ENCODE measurements around the gene CAMK2G.

CAMK2G gene

GRCh38 chr10:73878365-73878764 is 4.0 kb upstream of the CAMK2G start:
- H3K9ac ChIP-seq (ENCODE audit: low read length in 2 of 2): no peak overlapping the region
- no peaks in the 10 kb centered on the region for H3K27me3 ChIP-seq (ENCODE audit: control insufficient read depth in 1 of 2, insufficient read depth in 2 of 2, low read length in 2 of 2)
- no peak overlapping the region for H3K27ac ChIP-seq (ENCODE audit: low read length)
- H3K9me3 ChIP-seq (ENCODE audit: control insufficient read depth in 2 of 2, low read length in 2 of 2): no peaks in the 10 kb centered on the region
- peaks cover 15% of the 10 kb centered on the region for H3K4me1 ChIP-seq (ENCODE audit: control insufficient read depth, insufficient read depth, low read length)
- no peaks in the 10 kb centered on the region for H3K36me3 ChIP-seq (ENCODE audit: control insufficient read depth in 2 of 2, insufficient read depth in 2 of 2, low read length in 2 of 2)
- H3K4me3 ChIP-seq (ENCODE audit: low read length in 2 of 2): no peak overlapping the region

- peaks cover 22% of the 10 kb centered on the region for H3K4me1 ChIP-seq (ENCODE audit: control insufficient read depth, insufficient read depth, low read length)
- no peak overlapping the region for H3K4me3 ChIP-seq (ENCODE audit: low read length in 2 of 2)
- H3K36me3 ChIP-seq (ENCODE audit: control insufficient read depth in 2 of 2, insufficient read depth in 2 of 2, low read length in 2 of 2): peaks cover 0 to 3% of the 10 kb centered on the region in 2 donors
- no peaks in the 10 kb centered on the region for H3K27me3 ChIP-seq (ENCODE audit: control insufficient read depth in 1 of 2, insufficient read depth in 2 of 2, low read length in 2 of 2)
- no peaks in the 10 kb centered on the region for H3K9me3 ChIP-seq (ENCODE audit: control insufficient read depth in 2 of 2, low read length in 2 of 2)
- H3K9ac ChIP-seq (ENCODE audit: low read length in 2 of 2): no peak overlapping the region
- peak overlapping the region; percentile 31 for H3K27ac ChIP-seq (ENCODE audit: low read length)
Observed at GRCh38 chr10:73877533-73878160, 3.3 kb upstream of the CAMK2G start.

GRCh38 chr10:73876971-73877370 is 2.6 kb upstream of the CAMK2G start:
- Histone ChIP-seq H3K4me1 (ENCODE audit: control insufficient read depth, insufficient read depth, low read length) (peaks cover 29% of the 10 kb centered on the region), H3K27ac (ENCODE audit: low read length) (peak overlapping the region; percentile 31)

GRCh38 chr10:73876566-73876965 is 2.2 kb upstream of the CAMK2G start:
- Histone ChIP-seq H3K4me1 (ENCODE audit: control insufficient read depth, insufficient read depth, low read length) (peaks cover 33% of the 10 kb centered on the region), H3K9ac (ENCODE audit: low read length in 2 of 2) (no peak overlapping the region), H3K27me3 (ENCODE audit: control insufficient read depth in 1 of 2, insufficient read depth in 2 of 2, low read length in 2 of 2) (no peaks in the 10 kb centered on the region), H3K27ac (ENCODE audit: low read length) (peak overlapping the region; percentile 41), H3K4me3 (ENCODE audit: low read length in 2 of 2) (no peak overlapping the region), H3K36me3 (ENCODE audit: control insufficient read depth in 2 of 2, insufficient read depth in 2 of 2, low read length in 2 of 2) (peaks cover under 1 to 5% of the 10 kb centered on the region in 2 donors), H3K9me3 (ENCODE audit: control insufficient read depth in 2 of 2, low read length in 2 of 2) (no peaks in the 10 kb centered on the region)

More at GRCh38 chr10:73876971-73877370, 2.6 kb upstream of the CAMK2G start:
- Histone ChIP-seq H3K9ac (ENCODE audit: low read length in 2 of 2) (no peak overlapping the region), H3K4me3 (ENCODE audit: low read length in 2 of 2) (no peak overlapping the region), H3K9me3 (ENCODE audit: control insufficient read depth in 2 of 2, low read length in 2 of 2) (no peaks in the 10 kb centered on the region), H3K36me3 (ENCODE audit: control insufficient read depth in 2 of 2, insufficient read depth in 2 of 2, low read length in 2 of 2) (peaks cover 0 to 4% of the 10 kb centered on the region in 2 donors), H3K27me3 (ENCODE audit: control insufficient read depth in 1 of 2, insufficient read depth in 2 of 2, low read length in 2 of 2) (no peaks in the 10 kb centered on the region)

GRCh38 chr10:73876157-73876556 is 1.8 kb upstream of the CAMK2G start:
- no peaks in the 10 kb centered on the region for H3K9me3 ChIP-seq (ENCODE audit: control insufficient read depth in 2 of 2, low read length in 2 of 2)
- H3K9ac ChIP-seq (ENCODE audit: low read length in 2 of 2): no peak overlapping the region
- H3K27ac ChIP-seq (ENCODE audit: low read length): peak overlapping the region; percentile 41

GRCh38 chr10:73875139-73875475 is 752 bp upstream of the CAMK2G start:
- no peak overlapping the region for H3K27ac ChIP-seq (ENCODE audit: low read length)
- peak overlapping the region; percentile 50 to 78 for H3K4me3 ChIP-seq (ENCODE audit: low read length in 2 of 2)
- H3K9me3 ChIP-seq (ENCODE audit: control insufficient read depth in 2 of 2, low read length in 2 of 2): no peaks in the 10 kb centered on the region
- peaks cover 13 to 16% of the 10 kb centered on the region in 2 donors for H3K36me3 ChIP-seq (ENCODE audit: control insufficient read depth in 2 of 2, insufficient read depth in 2 of 2, low read length in 2 of 2)
- H3K4me1 ChIP-seq (ENCODE audit: control insufficient read depth, insufficient read depth, low read length): peaks cover 47% of the 10 kb centered on the region
- peak overlapping the region; percentile 41 to 42 for H3K9ac ChIP-seq (ENCODE audit: low read length in 2 of 2)
- no peaks in the 10 kb centered on the region for H3K27me3 ChIP-seq (ENCODE audit: control insufficient read depth in 1 of 2, insufficient read depth in 2 of 2, low read length in 2 of 2)

More at GRCh38 chr10:73876157-73876556, 1.8 kb upstream of the CAMK2G start:
- Histone ChIP-seq H3K36me3 (ENCODE audit: control insufficient read depth in 2 of 2, insufficient read depth in 2 of 2, low read length in 2 of 2) (peaks cover 4 to 7% of the 10 kb centered on the region in 2 donors), H3K27me3 (ENCODE audit: control insufficient read depth in 1 of 2, insufficient read depth in 2 of 2, low read length in 2 of 2) (no peaks in the 10 kb centered on the region), H3K4me3 (ENCODE audit: low read length in 2 of 2) (no peak overlapping the region), H3K4me1 (ENCODE audit: control insufficient read depth, insufficient read depth, low read length) (peaks cover 37% of the 10 kb centered on the region)

- peaks cover 20% of the 10 kb centered on the region in 2 donors for H3K36me3 ChIP-seq (ENCODE audit: control insufficient read depth in 2 of 2, insufficient read depth in 2 of 2, low read length in 2 of 2)
- H3K4me3 ChIP-seq (ENCODE audit: low read length in 2 of 2): peak overlapping the region; percentile 43 to 81
- no peak overlapping the region for H3K9ac ChIP-seq (ENCODE audit: low read length in 2 of 2)
- no peaks in the 10 kb centered on the region for H3K27me3 ChIP-seq (ENCODE audit: control insufficient read depth in 1 of 2, insufficient read depth in 2 of 2, low read length in 2 of 2)
- no peaks in the 10 kb centered on the region for H3K9me3 ChIP-seq (ENCODE audit: control insufficient read depth in 2 of 2, low read length in 2 of 2)
- no peak overlapping the region for H3K27ac ChIP-seq (ENCODE audit: low read length)
- H3K4me1 ChIP-seq (ENCODE audit: control insufficient read depth, insufficient read depth, low read length): peaks cover 59% of the 10 kb centered on the region
Observed at GRCh38 chr10:73873838-73874215, 528 bp downstream of the CAMK2G start.

GRCh38 chr10:73873142-73873837 is 1.1 kb downstream of the CAMK2G start:
- Histone ChIP-seq H3K4me1 (ENCODE audit: control insufficient read depth, insufficient read depth, low read length) (peaks cover 65% of the 10 kb centered on the region), H3K27ac (ENCODE audit: low read length) (peak overlapping the region; percentile 76), H3K4me3 (ENCODE audit: low read length in 2 of 2) (peak overlapping the region; percentile 77 to 81)

GRCh38 chr10:73872190-73872710 is 2.1 kb downstream of the CAMK2G start:
- Histone ChIP-seq H3K27ac (ENCODE audit: low read length) (peak overlapping the region; percentile 76), H3K4me3 (ENCODE audit: low read length in 2 of 2) (peak overlapping the region; percentile 77 to 81), H3K4me1 (ENCODE audit: control insufficient read depth, insufficient read depth, low read length) (peaks cover 75% of the 10 kb centered on the region)

More at GRCh38 chr10:73873142-73873837, 1.1 kb downstream of the CAMK2G start:
- H3K9me3 ChIP-seq (ENCODE audit: control insufficient read depth in 2 of 2, low read length in 2 of 2): no peaks in the 10 kb centered on the region
- H3K27me3 ChIP-seq (ENCODE audit: control insufficient read depth in 1 of 2, insufficient read depth in 2 of 2, low read length in 2 of 2): no peaks in the 10 kb centered on the region
- peak overlapping the region; percentile 61 to 71 for H3K9ac ChIP-seq (ENCODE audit: low read length in 2 of 2)
- H3K36me3 ChIP-seq (ENCODE audit: control insufficient read depth in 2 of 2, insufficient read depth in 2 of 2, low read length in 2 of 2): peaks cover 20% of the 10 kb centered on the region in 2 donors

GRCh38 chr10:73871295-73872189 is 2.8 kb downstream of the CAMK2G start:
- Histone ChIP-seq H3K27me3 (ENCODE audit: control insufficient read depth in 1 of 2, insufficient read depth in 2 of 2, low read length in 2 of 2) (no peaks in the 10 kb centered on the region), H3K27ac (ENCODE audit: low read length) (peak overlapping the region; percentile 76), H3K4me1 (ENCODE audit: control insufficient read depth, insufficient read depth, low read length) (peaks cover 82% of the 10 kb centered on the region), H3K4me3 (ENCODE audit: low read length in 2 of 2) (peak overlapping the region; percentile 77 to 81), H3K36me3 (ENCODE audit: control insufficient read depth in 2 of 2, insufficient read depth in 2 of 2, low read length in 2 of 2) (peaks cover 20 to 24% of the 10 kb centered on the region in 2 donors), H3K9me3 (ENCODE audit: control insufficient read depth in 2 of 2, low read length in 2 of 2) (no peaks in the 10 kb centered on the region), H3K9ac (ENCODE audit: low read length in 2 of 2) (peak overlapping the region; percentile 51 to 57)

More at GRCh38 chr10:73872190-73872710, 2.1 kb downstream of the CAMK2G start:
- Histone ChIP-seq H3K27me3 (ENCODE audit: control insufficient read depth in 1 of 2, insufficient read depth in 2 of 2, low read length in 2 of 2) (no peaks in the 10 kb centered on the region), H3K36me3 (ENCODE audit: control insufficient read depth in 2 of 2, insufficient read depth in 2 of 2, low read length in 2 of 2) (peaks cover 20 to 24% of the 10 kb centered on the region in 2 donors), H3K9ac (ENCODE audit: low read length in 2 of 2) (peak overlapping the region; percentile 61 to 71), H3K9me3 (ENCODE audit: control insufficient read depth in 2 of 2, low read length in 2 of 2) (no peaks in the 10 kb centered on the region)

All from stomach smooth muscle (tissue), 2 donors.